Measurements from ENCODE around the gene NRSN2. TPM values are rescaled to one million over a fixed set of nuclear protein-coding genes. Genes with fewer than 3 reads are reported as not detected.
"Not testable (repeated sequence)": the region's sequence is repeated elsewhere in the genome, so short reads cannot be mapped to it uniquely, and the experiment has no call there.

Gene NRSN2
- total RNA-seq, 4 donors from 2014 or later, result 2.1 to 5.5 (median 4.6) TPM

GRCh38 chr20:330233-331149, 16.4 kb upstream of the NRSN2 start:
- TF ChIP-seq POLR2A (IDR thresholded peaks at IDR 0.05), result no peak
- TF ChIP-seq, protein P1, sequence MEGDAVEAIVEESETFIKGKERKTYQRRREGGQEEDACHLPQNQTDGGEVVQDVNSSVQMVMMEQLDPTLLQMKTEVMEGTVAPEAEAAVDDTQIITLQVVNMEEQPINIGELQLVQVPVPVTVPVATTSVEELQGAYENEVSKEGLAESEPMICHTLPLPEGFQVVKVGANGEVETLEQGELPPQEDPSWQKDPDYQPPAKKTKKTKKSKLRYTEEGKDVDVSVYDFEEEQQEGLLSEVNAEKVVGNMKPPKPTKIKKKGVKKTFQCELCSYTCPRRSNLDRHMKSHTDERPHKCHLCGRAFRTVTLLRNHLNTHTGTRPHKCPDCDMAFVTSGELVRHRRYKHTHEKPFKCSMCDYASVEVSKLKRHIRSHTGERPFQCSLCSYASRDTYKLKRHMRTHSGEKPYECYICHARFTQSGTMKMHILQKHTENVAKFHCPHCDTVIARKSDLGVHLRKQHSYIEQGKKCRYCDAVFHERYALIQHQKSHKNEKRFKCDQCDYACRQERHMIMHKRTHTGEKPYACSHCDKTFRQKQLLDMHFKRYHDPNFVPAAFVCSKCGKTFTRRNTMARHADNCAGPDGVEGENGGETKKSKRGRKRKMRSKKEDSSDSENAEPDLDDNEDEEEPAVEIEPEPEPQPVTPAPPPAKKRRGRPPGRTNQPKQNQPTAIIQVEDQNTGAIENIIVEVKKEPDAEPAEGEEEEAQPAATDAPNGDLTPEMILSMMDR (IDR thresholded peaks at IDR 0.05), result peak; percentile 66 to 84 (median 78)
- DNase-seq, result peak; percentile 52 to 77 (median 53)
- H3K36me3 ChIP-seq, result no peaks in the 10 kb centered on the region
- H3K4me1 ChIP-seq, result peaks cover 0 to 23% (median 2%) of the 10 kb centered on the region in 4 donors
- H3K27ac ChIP-seq, result peak overlapping the region in 1 of 4 donors; percentile 30
- H3K9me3 ChIP-seq, result no peaks in the 10 kb centered on the region
- H3K27me3 ChIP-seq, result no peaks in the 10 kb centered on the region
- no peak overlapping the region for H3K4me3 ChIP-seq

GRCh38 chr20:334578-334977, 12.3 kb upstream of the NRSN2 start:
- DNase-seq, result no peak
- Histone ChIP-seq H3K4me1 (no peaks in the 10 kb centered on the region), H3K27me3 (no peaks in the 10 kb centered on the region)

GRCh38 chr20:336040-336439, 10.9 kb upstream of the NRSN2 start:
- not testable (repeated sequence) for H3K9me3 ChIP-seq, H3K36me3 ChIP-seq, H3K27ac ChIP-seq, DNase-seq, H3K4me1 ChIP-seq, H3K27me3 ChIP-seq, H3K4me3 ChIP-seq

More at GRCh38 chr20:334578-334977, 12.3 kb upstream of the NRSN2 start:
- H3K4me3 ChIP-seq, result no peak overlapping the region
- no peak overlapping the region for H3K27ac ChIP-seq
- no peaks in the 10 kb centered on the region for H3K9me3 ChIP-seq
- TF ChIP-seq, protein P1 (IDR thresholded peaks at IDR 0.05), result no peak
- no peak for TF ChIP-seq POLR2A (IDR thresholded peaks at IDR 0.05)
- H3K36me3 ChIP-seq, result no peaks in the 10 kb centered on the region

- DNase-seq, result no peak
- Histone ChIP-seq H3K27me3 (no peaks in the 10 kb centered on the region), H3K4me3 (no peak overlapping the region), H3K36me3 (no peaks in the 10 kb centered on the region), H3K27ac (no peak overlapping the region), H3K4me1 (peaks cover 0 to 13% (median 0%) of the 10 kb centered on the region in 4 donors), H3K9me3 (peaks cover 0 to 5% (median 0%) of the 10 kb centered on the region in 4 donors)
- TF ChIP-seq, protein P1 (IDR thresholded peaks at IDR 0.05), result no peak
- TF ChIP-seq POLR2A (IDR thresholded peaks at IDR 0.05), result no peak
Observed at GRCh38 chr20:341682-342081, 5.2 kb upstream of the NRSN2 start.

- TF ChIP-seq, protein P1 (IDR thresholded peaks at IDR 0.05), result no peak
- no peak for TF ChIP-seq POLR2A (IDR thresholded peaks at IDR 0.05)
Observed at GRCh38 chr20:343107-343506, 3.8 kb upstream of the NRSN2 start.

DNA sequence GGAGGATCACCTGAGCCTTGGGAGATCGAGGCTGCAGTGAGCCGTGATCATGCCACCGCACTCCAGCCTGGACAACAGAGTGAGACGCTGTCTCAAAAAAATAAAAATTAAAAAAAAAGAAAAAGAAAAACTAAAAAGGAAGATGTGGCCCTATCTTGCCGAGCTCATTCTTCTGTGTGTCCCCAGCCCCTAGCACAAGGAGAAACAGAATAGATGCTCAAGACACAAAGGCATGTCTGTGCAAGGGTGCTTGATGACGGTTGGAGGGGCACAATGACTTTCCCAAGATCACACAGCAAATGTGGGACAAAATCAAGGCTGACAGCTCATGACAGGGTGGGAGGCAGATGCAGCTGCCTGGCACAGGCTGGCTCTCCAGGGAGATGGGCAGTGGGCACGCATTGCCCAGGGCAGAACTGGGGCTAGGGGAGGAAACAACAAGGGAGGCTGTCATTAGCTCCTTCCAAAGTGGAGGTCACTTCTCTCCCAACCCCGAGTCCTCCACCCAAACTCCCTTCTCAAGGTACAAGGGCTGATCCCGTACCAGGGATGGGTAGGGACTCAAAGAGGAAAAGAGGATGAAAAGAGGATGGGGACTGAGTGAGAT, 775 bp upstream of the NRSN2 start:
- Histone ChIP-seq H3K27me3 (no peaks in the 10 kb centered on the region), H3K9me3 (peaks cover 0 to 5% (median 0%) of the 10 kb centered on the region in 4 donors), H3K27ac (peak overlapping the region in 3 of 4 donors; percentile 80 to 87 (median 84)), H3K36me3 (no peaks in the 10 kb centered on the region), H3K4me1 (peaks cover 0 to 23% (median 0%) of the 10 kb centered on the region in 4 donors), H3K4me3 (peak overlapping the region in 3 of 4 donors; percentile 52 to 77 (median 76))
- no peak for DNase-seq
- TF ChIP-seq, protein P1 (IDR thresholded peaks at IDR 0.05), result no peak

More at GRCh38 chr20:343107-343506, 3.8 kb upstream of the NRSN2 start:
- no peak for DNase-seq
- H3K36me3 ChIP-seq, result no peaks in the 10 kb centered on the region
- peaks cover 0 to 15% (median 0%) of the 10 kb centered on the region in 4 donors for H3K4me1 ChIP-seq
- H3K4me3 ChIP-seq, result no peak overlapping the region
- H3K27ac ChIP-seq, result no peak overlapping the region
- H3K27me3 ChIP-seq, result no peaks in the 10 kb centered on the region
- peaks cover 0 to 5% (median 0%) of the 10 kb centered on the region in 4 donors for H3K9me3 ChIP-seq
